ENCODE data around the gene SUV39H1.
A peak's percentile ranks its signal among the peaks of the same experiment; 100 is the strongest.
"Not testable (repeated sequence)": the region's sequence is repeated elsewhere in the genome, so short reads cannot be mapped to it uniquely, and the experiment has no call there.

SUV39H1 gene, protein sequence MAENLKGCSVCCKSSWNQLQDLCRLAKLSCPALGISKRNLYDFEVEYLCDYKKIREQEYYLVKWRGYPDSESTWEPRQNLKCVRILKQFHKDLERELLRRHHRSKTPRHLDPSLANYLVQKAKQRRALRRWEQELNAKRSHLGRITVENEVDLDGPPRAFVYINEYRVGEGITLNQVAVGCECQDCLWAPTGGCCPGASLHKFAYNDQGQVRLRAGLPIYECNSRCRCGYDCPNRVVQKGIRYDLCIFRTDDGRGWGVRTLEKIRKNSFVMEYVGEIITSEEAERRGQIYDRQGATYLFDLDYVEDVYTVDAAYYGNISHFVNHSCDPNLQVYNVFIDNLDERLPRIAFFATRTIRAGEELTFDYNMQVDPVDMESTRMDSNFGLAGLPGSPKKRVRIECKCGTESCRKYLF

DNA sequence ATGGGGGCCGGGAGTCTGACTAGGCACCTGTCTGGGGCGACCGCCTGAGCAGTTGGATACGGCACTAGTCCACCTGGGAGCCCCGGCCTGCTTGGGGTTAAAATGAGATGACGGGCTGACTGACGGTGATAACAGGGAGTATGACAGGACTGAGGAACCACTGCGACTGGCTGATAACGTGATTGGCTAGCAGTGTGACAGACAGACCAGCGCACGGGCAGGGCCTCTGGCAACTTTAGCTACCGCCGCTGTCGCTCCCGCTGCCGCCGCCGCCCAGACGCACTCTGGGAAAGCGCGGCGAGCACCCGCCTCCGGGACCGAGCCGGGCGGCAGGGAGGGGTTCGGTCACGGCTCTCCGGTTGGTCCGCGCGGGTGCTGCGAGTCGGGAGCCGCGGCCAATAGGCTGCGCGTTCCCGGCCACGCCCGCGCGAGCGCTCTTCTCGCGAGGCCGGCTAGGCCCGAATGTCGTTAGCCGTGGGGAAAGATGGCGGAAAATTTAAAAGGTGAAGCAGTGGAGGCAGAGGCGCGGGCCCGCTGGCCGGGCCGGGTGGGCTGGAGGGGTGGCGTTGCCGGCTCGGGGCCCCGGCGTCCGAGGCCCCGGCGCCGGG is at the start of gene SUV39H1:
Gene SUV39H1, plus strand, starts transcription at position 434 of the 608 bp plus-strand sequence. Its CDS starts 51 bp downstream, at position 485.
- DNase-seq = peak; percentile 59

DNA sequence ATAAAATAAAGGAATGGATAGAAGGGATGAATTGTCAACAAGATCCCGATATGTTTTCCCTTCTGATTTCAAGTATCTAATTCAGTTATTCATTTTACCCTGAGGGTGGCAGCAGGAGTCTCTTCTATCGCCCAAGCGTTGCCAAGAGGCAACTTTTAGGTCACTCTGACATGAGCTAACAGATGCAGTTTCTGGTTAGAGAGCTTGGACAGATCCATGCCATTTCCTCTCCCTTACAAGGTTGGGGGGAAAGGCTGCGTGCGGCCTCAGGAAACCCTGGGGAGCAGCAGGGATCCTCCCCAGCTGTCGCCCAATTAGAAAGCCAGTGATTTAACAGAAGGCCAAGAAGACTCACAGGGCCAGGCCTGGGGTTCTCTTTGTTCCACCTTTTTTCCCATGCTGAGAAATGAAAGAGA is 48.2 kb upstream of the SUV39H1 start:
- peak; percentile 13 for DNase-seq

DNA sequence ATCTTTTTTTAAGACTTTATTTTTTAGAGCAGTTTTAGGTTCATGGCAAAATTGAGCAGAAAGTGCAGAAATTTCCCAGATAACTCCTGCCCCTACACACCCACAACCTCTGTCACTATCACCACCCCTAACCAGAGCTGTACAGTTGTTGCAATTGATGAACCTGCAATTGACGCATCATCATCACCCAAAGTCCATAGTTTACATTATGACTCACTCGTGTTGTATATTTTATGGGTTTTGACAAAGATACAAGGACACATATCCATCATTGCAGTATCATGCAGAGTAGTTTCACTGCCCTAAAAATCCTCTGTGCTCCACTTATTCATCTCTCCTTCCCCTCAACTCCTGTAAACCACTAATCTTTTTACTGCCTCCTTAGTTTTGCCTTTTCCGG is 47.4 kb upstream of the SUV39H1 start:
- DNase-seq = no peak

DNA sequence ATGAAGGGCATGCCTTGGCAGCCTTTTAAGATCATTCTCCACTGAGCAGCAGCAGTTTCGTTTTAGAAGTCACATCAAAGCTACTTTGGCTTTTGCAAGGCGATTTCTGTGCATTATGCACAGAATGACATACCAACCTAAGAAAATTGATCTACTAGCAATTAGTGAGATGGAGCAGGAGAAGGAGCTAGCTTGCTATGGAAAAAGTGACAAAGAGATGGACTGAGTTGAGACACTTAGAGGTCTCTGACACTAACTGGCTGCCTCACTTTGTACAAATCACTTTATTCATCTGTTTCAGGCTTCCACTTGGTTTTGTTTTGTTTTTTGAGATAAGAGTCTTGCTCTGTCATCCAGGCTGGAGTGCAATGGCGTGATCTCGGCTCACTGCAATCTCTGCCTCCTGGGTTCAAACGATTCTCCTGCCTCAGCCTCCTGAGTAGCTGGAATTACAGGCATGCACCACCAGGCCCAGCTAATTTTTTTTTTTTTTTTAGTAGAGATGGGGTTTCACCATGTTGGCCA is 44.4 kb upstream of the SUV39H1 start:
- DNase-seq = not testable (repeated sequence)

DNA sequence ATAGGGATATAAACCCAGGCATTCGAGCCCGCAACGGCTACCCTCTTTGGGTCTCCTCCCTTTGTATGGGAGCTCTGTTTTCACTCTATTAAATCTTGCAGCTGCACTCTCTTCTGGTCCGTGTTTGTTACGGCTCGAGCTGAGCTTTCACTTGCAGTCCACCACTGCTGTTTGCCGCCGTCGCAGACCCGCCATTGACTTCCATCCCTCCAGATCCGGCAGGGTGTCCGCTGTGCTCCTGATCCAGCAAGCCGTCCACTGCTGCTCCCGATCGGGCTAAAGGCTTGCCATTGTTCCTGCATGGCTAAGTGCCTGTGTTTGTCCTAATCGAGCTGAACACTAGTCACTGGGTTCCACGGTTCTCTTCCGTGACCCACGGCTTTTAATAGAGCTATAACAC is 41.8 kb upstream of the SUV39H1 start:
- DNase-seq = not testable (repeated sequence)

DNA sequence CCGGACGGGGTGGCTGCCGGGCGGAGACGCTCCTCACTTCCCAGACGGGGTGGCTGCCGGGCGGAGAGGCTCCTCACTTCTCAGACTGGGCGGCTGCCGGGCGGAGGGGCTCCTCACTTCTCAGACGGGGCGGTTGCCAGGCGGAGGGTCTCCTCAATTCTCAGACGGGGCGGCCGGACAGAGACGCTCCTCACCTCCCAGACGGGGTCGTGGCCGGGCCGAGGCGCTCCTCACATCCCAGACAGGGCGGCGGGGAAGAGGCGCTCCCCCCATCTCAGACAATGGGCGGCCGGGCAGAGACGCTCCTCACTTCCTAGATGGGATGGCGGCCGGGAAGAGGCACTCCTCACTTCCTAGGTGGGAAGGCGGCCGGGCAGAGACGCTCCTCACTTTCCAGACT is 36.8 kb upstream of the SUV39H1 start:
- DNase-seq = not testable (repeated sequence)

DNA sequence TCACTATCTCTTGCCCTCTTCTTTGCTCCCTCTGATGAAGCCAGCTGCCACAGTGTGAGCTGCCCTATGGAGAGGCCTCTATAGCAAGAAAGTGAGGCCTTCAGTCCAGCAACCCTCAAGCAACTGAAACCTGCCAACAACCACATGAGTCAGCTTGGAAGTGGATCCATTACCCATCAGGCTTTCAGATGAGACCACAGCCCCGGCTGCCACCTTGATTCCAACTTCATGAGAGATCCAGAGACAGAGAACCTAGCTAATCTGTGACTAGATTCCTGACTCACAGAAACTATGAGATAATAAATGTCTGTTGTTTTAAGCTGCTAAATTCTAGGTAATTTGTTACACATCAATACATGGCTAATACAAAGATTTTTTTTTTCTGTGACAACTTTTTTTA is 33.3 kb upstream of the SUV39H1 start:
- no peak for DNase-seq

DNA sequence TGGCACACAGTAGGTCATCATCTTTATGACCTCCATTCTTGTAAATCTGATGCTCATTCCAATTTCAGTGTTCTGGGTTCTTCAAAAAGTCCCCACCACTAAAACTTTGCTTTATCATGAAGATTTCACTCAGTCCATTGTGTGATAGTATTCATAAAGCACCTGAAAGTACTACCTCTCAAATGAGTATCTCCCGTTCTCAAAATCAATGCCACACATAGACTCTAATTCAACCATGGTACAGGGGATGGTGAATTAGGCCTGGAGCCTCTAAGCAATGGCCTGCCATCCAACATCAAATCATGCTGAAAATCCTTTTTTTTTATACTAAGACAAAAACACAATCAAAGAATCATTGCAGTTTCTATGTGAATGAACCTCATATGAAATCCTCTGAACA is 32.4 kb upstream of the SUV39H1 start:
- no peak for DNase-seq

DNA sequence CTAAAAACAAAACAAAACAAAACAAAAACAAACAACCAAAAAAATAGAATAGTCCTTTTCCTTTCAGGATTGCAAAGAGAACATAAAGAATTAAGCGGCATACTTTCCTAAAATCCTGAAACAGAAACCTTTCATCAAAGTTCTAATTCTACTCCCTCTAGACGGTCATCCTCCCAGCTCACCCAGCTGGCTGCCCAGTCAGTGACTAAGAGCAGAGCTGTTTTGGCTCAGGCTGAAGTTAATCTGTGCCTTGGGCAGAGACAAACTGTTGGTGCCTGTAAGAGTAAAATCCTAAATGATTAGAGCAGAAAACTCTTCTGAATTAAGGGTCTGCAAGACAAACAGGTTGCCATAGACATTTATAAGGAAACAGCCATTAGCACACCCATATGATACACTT is 30.5 kb upstream of the SUV39H1 start:
- DNase-seq = no peak

DNA sequence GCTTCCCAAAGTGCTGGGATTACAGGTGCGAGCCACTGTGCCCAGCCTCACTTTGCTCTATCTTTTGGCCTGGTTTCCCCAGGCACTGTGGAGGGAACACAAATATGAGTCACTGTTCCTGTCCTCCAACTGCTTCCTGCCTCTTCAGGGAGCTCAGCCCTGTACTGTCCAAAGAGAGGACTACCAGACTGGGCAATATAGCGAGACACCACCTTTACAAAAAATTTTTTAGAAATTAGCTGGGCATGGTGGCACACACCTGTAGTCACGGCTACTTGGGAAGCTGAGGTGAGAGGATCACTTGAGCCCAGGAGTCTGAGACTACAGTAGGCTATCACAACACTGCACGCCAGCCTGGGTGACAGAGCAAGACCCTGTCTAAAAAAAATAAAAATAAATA is 29.9 kb upstream of the SUV39H1 start:
- DNase-seq = no peak

DNA sequence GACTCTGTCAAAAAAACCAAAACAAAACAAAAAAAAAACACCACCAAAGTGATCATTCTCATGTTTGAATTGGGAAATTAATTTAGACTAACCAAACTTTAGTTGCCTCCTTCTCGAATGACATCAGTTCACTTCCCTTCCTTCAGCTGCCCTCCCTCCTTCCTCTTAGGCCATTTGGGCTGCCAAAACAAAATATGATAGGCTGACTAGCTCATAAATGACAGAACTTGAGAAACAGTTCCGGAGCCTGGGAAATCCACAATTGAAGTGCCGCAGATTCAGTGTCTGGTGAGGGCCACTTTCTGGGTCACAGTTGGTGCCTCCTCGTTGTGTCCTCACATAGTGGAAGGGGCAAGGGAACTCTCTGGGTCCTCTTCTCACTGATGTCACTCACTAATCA is 29.0 kb upstream of the SUV39H1 start:
- no peak for DNase-seq

DNA sequence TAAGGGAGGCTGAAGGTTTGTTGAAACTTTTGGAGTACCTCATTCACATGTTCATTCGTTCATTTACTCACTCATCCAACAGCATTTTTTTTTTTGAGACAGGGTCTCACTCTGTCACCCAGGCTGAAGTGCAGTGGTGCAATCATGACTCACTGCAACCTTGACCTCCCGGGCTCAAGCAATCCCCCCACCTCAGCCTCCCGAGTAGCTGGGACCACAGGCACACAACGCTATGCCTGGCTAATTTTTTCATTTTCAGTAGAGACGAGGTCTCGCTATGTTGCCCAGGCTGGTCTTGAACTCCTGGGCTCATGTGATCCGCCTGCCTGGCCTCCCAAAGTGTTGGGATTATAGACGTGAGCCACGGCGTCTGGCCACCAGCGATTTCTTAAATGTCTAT is 28.3 kb upstream of the SUV39H1 start:
- DNase-seq = not testable (repeated sequence)

DNA sequence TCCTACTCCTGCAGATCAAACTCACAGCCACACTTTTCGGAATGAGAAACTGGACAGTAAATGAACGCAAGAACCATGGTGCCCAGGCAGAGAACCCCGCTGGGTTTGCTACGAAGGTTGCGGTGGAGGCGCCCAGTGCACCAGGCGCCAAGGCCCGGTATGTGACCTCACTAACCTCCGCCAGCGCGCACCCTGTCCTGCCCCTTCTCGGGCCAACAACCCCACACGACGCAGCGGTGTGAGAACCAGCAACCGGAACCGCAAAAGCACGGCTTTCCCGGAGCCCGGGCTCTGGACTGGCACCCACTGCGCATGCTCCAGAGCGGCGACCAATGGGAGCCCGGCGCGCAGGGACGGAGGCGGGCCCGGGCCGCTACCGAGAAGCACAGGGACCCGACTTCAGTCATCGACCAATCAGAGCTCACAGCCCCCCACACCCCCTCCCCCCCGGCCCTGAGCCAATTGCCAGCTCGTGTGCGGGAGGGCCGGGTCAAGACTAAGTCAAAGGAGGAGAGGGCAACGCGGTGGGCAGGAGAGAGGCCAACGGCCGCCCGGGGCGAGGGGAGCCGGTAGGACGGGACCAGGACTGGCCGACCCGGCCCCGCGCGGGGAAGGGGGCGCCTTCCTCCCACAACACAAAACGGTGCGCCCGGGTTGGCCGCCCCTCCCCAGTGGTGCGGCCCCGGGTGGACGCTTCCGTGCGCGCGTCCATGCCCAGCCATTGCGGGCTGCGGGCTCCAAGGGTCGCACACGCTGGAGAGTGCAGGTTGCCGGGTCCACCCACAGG is 20.2 kb upstream of the SUV39H1 start:
- peak; percentile 62 for DNase-seq

DNA sequence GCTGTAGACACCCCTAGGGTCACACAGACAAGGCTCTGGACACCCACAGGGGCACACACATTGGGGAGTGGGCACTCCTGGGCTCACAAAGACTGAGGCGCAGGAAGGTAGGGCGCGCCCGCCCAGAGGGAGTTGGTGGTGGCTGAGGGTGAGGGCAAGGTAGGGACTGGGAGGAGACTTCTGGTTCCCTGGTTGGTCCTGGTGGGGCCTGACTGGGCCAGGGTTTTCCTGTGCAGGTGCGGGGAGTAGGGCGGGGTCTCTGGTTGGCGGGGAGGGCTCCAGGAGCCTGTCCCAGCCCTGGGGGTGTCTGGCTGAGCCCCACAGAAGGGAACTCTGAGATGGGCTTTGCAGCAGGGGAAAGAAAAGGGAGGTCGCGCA is 19.7 kb upstream of the SUV39H1 start:
- DNase-seq = no peak

DNA sequence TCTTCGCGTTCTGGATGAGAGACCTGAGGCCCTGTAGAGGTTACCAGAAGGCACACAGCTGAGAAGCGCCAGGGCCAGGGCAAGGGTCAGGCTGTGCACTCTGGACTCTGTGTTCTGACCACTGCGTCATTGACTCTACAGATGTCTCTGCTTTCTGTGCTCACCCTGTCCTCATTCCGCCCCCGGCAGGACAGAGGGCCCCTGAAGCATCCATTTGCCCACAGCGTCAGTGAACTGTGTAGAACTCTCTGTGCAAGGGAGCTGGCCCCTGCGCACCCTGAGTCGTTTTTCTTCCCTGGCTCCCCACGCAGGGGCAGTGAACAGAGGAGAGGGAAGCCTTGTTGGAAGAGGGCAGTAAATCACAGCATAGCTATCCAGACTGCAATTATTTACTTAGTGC is 19.0 kb upstream of the SUV39H1 start:
- no peak for DNase-seq

DNA sequence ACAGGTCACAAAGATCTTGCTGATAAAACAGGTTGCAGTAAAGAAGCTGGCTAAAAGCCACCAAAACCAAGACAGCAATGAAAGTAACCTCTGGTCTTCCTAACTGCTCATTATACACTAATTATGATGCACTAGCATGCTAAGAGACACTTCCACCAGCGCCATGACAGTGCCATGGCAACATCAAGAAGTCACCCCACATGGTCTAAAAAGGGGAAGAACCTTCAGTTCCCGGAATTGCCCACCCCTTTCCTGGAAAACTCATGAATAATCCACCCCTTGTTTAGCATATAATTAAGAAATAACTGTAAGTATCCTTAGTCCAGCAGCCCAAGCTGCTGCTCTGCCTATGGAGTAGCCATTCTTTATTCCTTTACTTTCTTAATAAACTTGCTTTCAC is 16.1 kb upstream of the SUV39H1 start:
- not testable (repeated sequence) for DNase-seq

DNA sequence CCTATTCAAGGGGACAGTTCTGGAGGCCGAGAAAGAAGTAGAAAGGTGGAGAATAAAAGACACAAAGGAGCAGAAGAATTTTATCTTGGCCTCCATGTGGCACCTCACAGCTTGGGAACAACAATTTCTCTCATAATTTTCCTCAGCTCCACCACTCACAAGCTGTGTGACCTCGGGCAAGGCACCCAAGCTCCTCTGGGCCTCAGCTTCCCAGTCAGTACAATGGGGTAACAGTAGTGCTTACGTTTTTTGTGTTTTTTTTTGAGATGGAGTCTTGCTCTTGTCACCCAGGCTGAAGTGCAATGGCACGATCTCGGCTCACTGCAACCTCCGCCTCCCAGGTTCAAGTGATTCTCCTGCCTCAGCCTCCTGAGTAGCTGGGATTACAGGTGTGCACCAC is 15.6 kb upstream of the SUV39H1 start:
- DNase-seq = not testable (repeated sequence)

DNA sequence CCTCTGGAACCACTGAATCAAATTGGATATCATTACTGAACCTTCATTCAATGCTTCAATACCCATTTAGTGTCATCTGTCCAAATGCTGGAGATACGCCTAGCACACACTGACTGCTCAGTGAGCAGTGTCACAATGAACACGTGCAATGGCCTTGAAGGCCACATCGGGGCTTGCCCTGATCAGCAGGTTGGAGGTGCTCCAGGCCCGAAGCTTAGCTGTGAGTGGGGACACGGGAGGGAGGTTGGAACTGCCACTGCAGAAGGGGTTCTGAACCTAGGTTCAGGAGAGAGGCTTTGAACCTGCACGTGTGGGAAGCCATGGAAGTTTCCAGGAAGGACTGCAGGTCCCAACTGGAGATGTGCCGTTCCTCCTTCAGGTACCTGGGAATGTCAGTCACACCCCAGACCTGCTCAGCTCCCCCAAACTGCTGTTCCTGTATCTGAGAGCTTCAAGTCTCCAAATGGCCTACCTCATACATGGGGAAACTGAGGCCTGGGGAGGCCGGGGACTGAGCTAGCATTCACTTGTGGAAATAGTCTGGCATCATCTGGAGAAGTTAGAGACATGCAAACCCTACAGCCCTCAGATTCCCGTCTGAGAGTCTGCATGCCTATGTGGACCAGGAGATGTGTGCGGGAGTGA is 14.9 kb upstream of the SUV39H1 start:
- no peak for DNase-seq

DNA sequence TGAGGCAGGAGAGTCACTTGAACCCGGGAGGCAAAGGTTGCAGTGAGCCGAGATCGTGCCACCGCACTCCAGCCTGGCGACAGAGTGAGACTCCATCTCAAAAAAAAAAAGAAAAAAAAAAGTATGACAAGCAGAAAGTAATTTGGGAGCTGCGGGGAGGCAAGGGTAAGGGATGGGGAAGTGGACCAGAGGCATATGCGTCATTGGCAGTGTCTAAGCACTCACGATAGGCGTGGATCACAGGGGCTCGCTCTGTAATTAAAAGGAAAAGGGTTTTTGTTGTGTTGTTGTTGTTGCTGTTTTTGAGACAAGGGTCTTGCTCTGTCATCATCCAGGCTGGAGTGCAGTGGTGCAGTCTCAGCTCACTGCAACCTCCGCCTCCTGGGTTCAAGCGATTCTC is 13.7 kb upstream of the SUV39H1 start:
- not testable (repeated sequence) for DNase-seq

DNA sequence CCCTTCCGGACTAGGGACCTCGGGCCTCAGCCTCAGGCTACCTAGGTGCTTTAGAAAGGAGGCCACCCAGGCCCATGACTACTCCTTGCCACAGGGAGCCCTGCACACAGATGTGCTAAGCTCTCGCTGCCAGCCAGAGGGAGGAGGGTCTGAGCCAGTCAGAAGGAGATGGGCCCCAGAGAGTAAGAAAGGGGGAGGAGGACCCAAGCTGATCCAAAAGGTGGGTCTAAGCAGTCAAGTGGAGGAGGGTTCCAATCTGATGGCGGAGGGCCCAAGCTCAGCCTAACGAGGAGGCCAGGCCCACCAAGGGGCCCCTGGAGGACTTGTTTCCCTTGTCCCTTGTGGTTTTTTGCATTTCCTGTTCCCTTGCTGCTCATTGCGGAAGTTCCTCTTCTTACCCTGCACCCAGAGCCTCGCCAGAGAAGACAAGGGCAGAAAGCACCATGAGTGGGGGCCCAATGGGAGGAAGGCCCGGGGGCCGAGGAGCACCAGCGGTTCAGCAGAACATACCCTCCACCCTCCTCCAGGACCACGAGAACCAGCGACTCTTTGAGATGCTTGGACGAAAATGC is 13.0 kb upstream of the SUV39H1 start, which contains the start of gene WAS:
Gene WAS, plus strand, starts transcription at position 389 of the 572 bp plus-strand sequence. Its CDS starts 55 bp downstream, at position 444.
- DNase-seq = no peak

DNA sequence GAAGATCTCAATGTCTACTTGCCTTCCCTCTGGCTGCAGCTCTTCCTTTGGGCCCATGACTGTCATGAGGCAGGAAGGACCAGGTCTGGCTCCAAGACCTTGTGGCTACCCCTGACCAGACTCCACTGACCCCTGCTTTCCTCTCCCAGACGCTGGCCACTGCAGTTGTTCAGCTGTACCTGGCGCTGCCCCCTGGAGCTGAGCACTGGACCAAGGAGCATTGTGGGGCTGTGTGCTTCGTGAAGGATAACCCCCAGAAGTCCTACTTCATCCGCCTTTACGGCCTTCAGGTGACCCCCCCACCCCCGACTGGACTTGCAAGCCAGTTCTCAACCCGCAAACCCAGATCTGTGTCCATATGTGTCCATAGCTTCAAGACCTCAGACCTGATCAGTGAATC is 12.4 kb upstream of the SUV39H1 start:
- DNase-seq = no peak

DNA sequence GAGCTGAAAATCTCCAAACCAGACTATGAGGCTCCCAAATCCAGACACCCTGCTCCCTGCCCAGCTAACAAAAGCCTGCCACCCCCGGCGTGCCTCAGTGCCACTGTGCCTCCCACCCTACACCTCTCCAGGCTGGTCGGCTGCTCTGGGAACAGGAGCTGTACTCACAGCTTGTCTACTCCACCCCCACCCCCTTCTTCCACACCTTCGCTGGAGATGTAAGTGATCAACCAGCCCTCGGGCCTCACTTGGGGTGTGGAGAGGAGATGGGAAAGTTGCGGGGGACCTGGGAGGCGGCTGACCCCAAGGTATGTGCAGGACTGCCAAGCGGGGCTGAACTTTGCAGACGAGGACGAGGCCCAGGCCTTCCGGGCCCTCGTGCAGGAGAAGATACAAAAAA is 11.1 kb upstream of the SUV39H1 start:
- no peak for DNase-seq

Measured in DMS79 (cell line).